ENCODE results near the gene NAALAD2.

- no peak for TF ChIP-seq CTCF (conservative IDR thresholded peaks at IDR 0.05; ENCODE audit: low read depth, low read length)
- no peak for TF ChIP-seq EZH2 (IDR thresholded peaks at IDR 0.05; ENCODE audit: low read length, unreplicated experiment)
- TF ChIP-seq EZH2phosphoT487 (IDR thresholded peaks at IDR 0.05; ENCODE audit: borderline replicate concordance, low read length), result no peak
Measured at GRCh38 chr11:90187839-90188238, 53.4 kb downstream of the NAALAD2 start.

All from PC-3 (cell line).